Neutrophil (primary cell): ENCODE data around the gene CCDC194.

ENCODE experiments used
- H3K27ac ChIP-seq: fragments of 200-600 bp; sonication (generic); 2 replicates; pipeline ENCODE4 v1.5.1; 2016; ENCODE audit warnings: mild to moderate bottlenecking, moderate library complexity
- H3K27me3 ChIP-seq: fragments of 200-600 bp; sonication (generic); 2 replicates; pipeline ENCODE4 v1.6.0; 2016; ENCODE audit warnings: mild to moderate bottlenecking
- H3K36me3 ChIP-seq: fragments of 200-600 bp; sonication (generic); 2 replicates; pipeline ENCODE4 v1.5.1; 2017
- H3K4me1 ChIP-seq, 2 experiments: fragments of 200-600 bp in 1 of 2; sonication (generic) in 1 of 2; 1 replicate in 1 of 2; 2 replicates in 1 of 2; pipeline versions ENCODE4 v1.5.1 to v1.6.1; 2013 to 2016; ENCODE audit warnings: low read depth in 1 of 2, low read length in 1 of 2, mild to moderate bottlenecking in 1 of 2, moderate library complexity in 1 of 2; ENCODE audit not compliant: control insufficient read depth in 1 of 2, insufficient read depth in 1 of 2
- H3K4me3 ChIP-seq, 2 experiments: fragments of 200-600 bp in 1 of 2; sonication (generic) in 1 of 2; 1 replicate in 1 of 2; 2 replicates in 1 of 2; pipeline ENCODE4 v1.5.1; 2013 to 2016; ENCODE audit warnings: low read depth in 1 of 2, low read length in 1 of 2, mild to moderate bottlenecking in 1 of 2, moderate library complexity in 1 of 2
- H3K9me3 ChIP-seq: fragments of 200-600 bp; sonication (generic); 2 replicates; pipeline ENCODE4 v1.5.1; 2016
- CTCF ChIP-seq: fragments of 200-600 bp; sonication (generic); IDR thresholded peaks from 2 replicates; pipeline ENCODE4 v1.5.1; 2016; ENCODE audit warnings: antibody characterized with exemption

CCDC194 gene

GRCh38 chr19:17352608-17353280 is 41.3 kb downstream of the CCDC194 start:
- Histone ChIP-seq H3K27me3 (peaks cover 61% of the 10 kb centered on the region), H3K4me3 (no peak overlapping the region), H3K27ac (no peak overlapping the region), H3K9me3 (no peaks in the 10 kb centered on the region), H3K4me1 (peaks cover 0 to 4% of the 10 kb centered on the region in 2 experiments), H3K36me3 (no peaks in the 10 kb centered on the region)
- TF ChIP-seq CTCF: no peak

- no peaks in the 10 kb centered on the region for H3K36me3 ChIP-seq
Measured at GRCh38 chr19:17351815-17352435, 42.1 kb downstream of the CCDC194 start.

DNA sequence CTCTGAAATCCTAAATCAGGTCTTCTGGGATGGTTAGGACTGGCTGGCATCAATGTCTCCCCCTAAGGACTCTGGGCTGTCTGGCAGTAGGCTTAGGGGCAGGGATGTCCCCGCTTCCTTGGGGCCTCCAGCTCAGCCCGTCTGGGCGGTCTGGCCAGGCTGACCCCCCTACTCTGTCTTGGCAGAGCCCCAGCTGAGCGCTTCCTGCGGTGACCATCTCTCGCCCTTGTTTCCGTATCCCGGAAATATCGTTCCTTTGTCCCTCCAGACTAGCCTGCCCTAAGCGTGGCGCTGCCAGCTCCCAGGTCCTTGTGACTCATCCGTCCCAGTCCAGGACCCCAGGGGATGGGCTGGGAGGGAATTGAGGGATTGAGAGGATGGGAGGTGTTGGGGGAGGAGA is 45.3 kb downstream of the CCDC194 start:
- Histone ChIP-seq H3K9me3 (no peaks in the 10 kb centered on the region), H3K4me1 (peaks cover 2 to 4% of the 10 kb centered on the region in 2 experiments), H3K27me3 (peaks cover 73% of the 10 kb centered on the region), H3K4me3 (no peak overlapping the region), H3K36me3 (no peaks in the 10 kb centered on the region), H3K27ac (no peak overlapping the region)
- TF ChIP-seq CTCF: no peak

More at GRCh38 chr19:17351815-17352435, 42.1 kb downstream of the CCDC194 start:
- H3K4me1 ChIP-seq: peaks cover 0 to 4% of the 10 kb centered on the region in 2 experiments
- H3K27ac ChIP-seq: no peak overlapping the region
- H3K27me3 ChIP-seq: peaks cover 69% of the 10 kb centered on the region
- H3K9me3 ChIP-seq: no peaks in the 10 kb centered on the region
- H3K4me3 ChIP-seq: no peak overlapping the region
- TF ChIP-seq CTCF: no peak

DNA sequence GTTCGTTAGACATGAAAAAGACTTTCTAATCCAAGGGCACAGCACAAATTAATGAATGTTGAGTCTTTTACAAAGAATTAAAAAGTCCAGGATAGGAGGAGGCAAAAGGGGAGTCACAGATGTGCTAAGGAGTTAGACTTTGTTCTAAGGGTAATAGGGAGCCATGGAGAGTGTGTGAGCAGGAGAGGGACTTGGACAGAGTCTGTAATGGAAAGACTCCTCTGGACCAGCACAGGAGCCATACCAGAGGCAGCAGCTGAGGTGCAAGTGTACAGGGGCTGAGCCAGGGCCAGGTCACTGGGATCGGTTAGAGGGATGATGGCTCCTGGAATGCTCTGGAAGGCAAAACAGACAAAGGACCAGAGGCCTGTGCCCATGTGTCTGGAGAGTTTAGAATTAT is 46.1 kb downstream of the CCDC194 start:
- TF ChIP-seq CTCF: no peak
- H3K36me3 ChIP-seq: no peaks in the 10 kb centered on the region
- no peaks in the 10 kb centered on the region for H3K9me3 ChIP-seq
- H3K4me3 ChIP-seq: no peak overlapping the region
- H3K4me1 ChIP-seq: peaks cover 2 to 4% of the 10 kb centered on the region in 2 experiments
- H3K27me3 ChIP-seq: peaks cover 65% of the 10 kb centered on the region
- H3K27ac ChIP-seq: no peak overlapping the region

GRCh38 chr19:17347361-17347760 is 46.6 kb downstream of the CCDC194 start:
- no peak overlapping the region for H3K27ac ChIP-seq
- H3K36me3 ChIP-seq: no peaks in the 10 kb centered on the region
- H3K4me3 ChIP-seq: no peak overlapping the region
- no peak for TF ChIP-seq CTCF
- H3K27me3 ChIP-seq: peaks cover 60% of the 10 kb centered on the region
- peaks cover 2 to 4% of the 10 kb centered on the region in 2 experiments for H3K4me1 ChIP-seq
- no peaks in the 10 kb centered on the region for H3K9me3 ChIP-seq
